ENCODE data around the gene ARID5B. TPM values are rescaled to one million over a fixed set of nuclear protein-coding genes. Genes with fewer than 3 reads are reported as not detected.

The ARID5B gene
- total RNA-seq, 4 donors from 2014 or later = 17.7 to 54.6 (median 34.8) TPM

- in situ Hi-C loops (cut with MboI; ENCODE audit: low pct_ligation_motif_present in 1 of 4, low pct_unique_long_range_greater_than_20kb in 1 of 4, low sequenced_read_pairs in 3 of 4) = no loop called here
- Histone ChIP-seq H3K9me3 (no peaks in the 10 kb centered on the region), H3K27me3 (no peaks in the 10 kb centered on the region), H3K27ac (no peak overlapping the region), H3K36me3 (no peaks in the 10 kb centered on the region), H3K4me3 (no peak overlapping the region), H3K4me1 (peaks cover 6 to 33% (median 9%) of the 10 kb centered on the region in 4 donors)
- TF ChIP-seq POLR2AphosphoS5 (IDR thresholded peaks at IDR 0.05) (no peak), POLR2A (IDR thresholded peaks at IDR 0.05) (no peak), EP300 (IDR thresholded peaks at IDR 0.05; ENCODE audit: low read depth) (no peak), CTCF (IDR thresholded peaks at IDR 0.05) (no peak)
- DNase-seq = no peak
- intact Hi-C loops (cut with DNase I; ENCODE audit: low total_unique reads) = no loop called here
- 97% methylated on average over 2 of the region's 2 CpGs; no CpG with 5 or more reads in 1 of the 2 donors for WGBS, 2 donors (ENCODE audit: low coverage in 1 of 2)
These were observed 107.4 kb downstream of the ARID5B start for GRCh38 chr10:62008946-62009345.

DNA sequence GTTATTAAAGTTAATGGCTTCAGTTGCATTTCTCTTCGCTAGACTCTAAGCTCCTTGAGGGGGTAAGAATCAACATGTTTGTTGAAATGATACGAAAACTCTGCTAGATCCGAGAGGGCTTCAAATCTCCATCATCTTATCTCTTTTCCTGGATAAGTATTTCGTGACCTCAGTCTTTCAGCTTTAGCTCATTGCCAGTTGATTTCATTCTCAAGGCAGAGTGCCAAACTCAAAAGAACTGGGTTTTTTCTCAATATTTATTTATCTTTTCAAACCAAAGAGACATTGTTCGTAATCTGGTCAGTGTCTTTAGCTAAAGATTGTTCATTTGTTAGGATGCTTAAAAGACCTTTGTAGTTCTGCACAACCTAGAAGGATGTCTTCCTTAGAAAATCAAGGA is 108.9 kb downstream of the ARID5B start:
- H3K27ac ChIP-seq = no peak overlapping the region
- WGBS, 2 donors (ENCODE audit: low coverage in 1 of 2) = 80 to 87% methylated on average over 5 of the region's 5 CpGs
- DNase-seq = no peak
- no peak overlapping the region for H3K4me3 ChIP-seq
- peaks cover 0 to 20% (median under 1%) of the 10 kb centered on the region in 4 donors for H3K4me1 ChIP-seq
- H3K9me3 ChIP-seq = no peaks in the 10 kb centered on the region
- in situ Hi-C loops (cut with MboI; ENCODE audit: low pct_ligation_motif_present in 1 of 4, low pct_unique_long_range_greater_than_20kb in 1 of 4, low sequenced_read_pairs in 3 of 4) (no loop called here), intact Hi-C loops (cut with DNase I; ENCODE audit: low total_unique reads) (no loop called here)
- H3K36me3 ChIP-seq = no peaks in the 10 kb centered on the region
- no peaks in the 10 kb centered on the region for H3K27me3 ChIP-seq
- TF ChIP-seq POLR2AphosphoS5 (IDR thresholded peaks at IDR 0.05) (no peak), EP300 (IDR thresholded peaks at IDR 0.05; ENCODE audit: low read depth) (no peak), POLR2A (IDR thresholded peaks at IDR 0.05) (no peak), CTCF (IDR thresholded peaks at IDR 0.05) (no peak)

- in situ Hi-C loops (cut with MboI; ENCODE audit: low pct_ligation_motif_present in 1 of 4, low pct_unique_long_range_greater_than_20kb in 1 of 4, low sequenced_read_pairs in 3 of 4) = no loop called here
- intact Hi-C loops (cut with DNase I; ENCODE audit: low total_unique reads) = no loop called here
- Histone ChIP-seq H3K36me3 (no peaks in the 10 kb centered on the region), H3K27me3 (no peaks in the 10 kb centered on the region), H3K4me3 (no peak overlapping the region), H3K27ac (no peak overlapping the region), H3K9me3 (no peaks in the 10 kb centered on the region), H3K4me1 (peaks cover 2 to 19% (median 4%) of the 10 kb centered on the region in 4 donors)
- no peak for TF ChIP-seq CTCF (IDR thresholded peaks at IDR 0.05)
- no peak for TF ChIP-seq EP300 (IDR thresholded peaks at IDR 0.05; ENCODE audit: low read depth)
- no peak for TF ChIP-seq POLR2AphosphoS5 (IDR thresholded peaks at IDR 0.05)
- TF ChIP-seq POLR2A (IDR thresholded peaks at IDR 0.05) = no peak
- 43 to 57% methylated on average over 1 to 5 of the region's 5 CpGs for WGBS, 2 donors (ENCODE audit: low coverage in 1 of 2)
- no peak for DNase-seq
These were observed 110.1 kb downstream of the ARID5B start for GRCh38 chr10:62011558-62011957.

- in situ Hi-C loops (cut with MboI; ENCODE audit: low pct_ligation_motif_present in 1 of 4, low pct_unique_long_range_greater_than_20kb in 1 of 4, low sequenced_read_pairs in 3 of 4) (no loop called here), intact Hi-C loops (cut with DNase I; ENCODE audit: low total_unique reads) (no loop called here)
- Histone ChIP-seq H3K27ac (no peak overlapping the region), H3K9me3 (no peaks in the 10 kb centered on the region), H3K4me1 (peaks cover 9 to 26% (median 10%) of the 10 kb centered on the region in 4 donors), H3K36me3 (no peaks in the 10 kb centered on the region), H3K4me3 (no peak overlapping the region), H3K27me3 (no peaks in the 10 kb centered on the region)
- 98 to 100% methylated on average over 3 to 6 of the region's 6 CpGs for WGBS, 2 donors (ENCODE audit: low coverage in 1 of 2)
- DNase-seq = no peak
- TF ChIP-seq CTCF (IDR thresholded peaks at IDR 0.05) (no peak), EP300 (IDR thresholded peaks at IDR 0.05; ENCODE audit: low read depth) (no peak)
These were observed 110.8 kb downstream of the ARID5B start for GRCh38 chr10:62012318-62012717.

Data from transverse colon (tissue), 4 donors.